ENCODE results near the gene KRTAP1-5.
A peak's percentile ranks its signal among the peaks of the same experiment; 100 is the strongest.
"Not testable (repeated sequence)": the region's sequence is repeated elsewhere in the genome, so short reads cannot be mapped to it uniquely, and the experiment has no call there.

The KRTAP1-5 gene

GRCh38 chr17:41026715-41027471 is at the start of gene KRTAP1-5:
KRTAP1-5 (minus strand) TSS chr17:41027208; CDS start chr17:41027155, 53 bp downstream.
- DNase-seq = no peak

DNA sequence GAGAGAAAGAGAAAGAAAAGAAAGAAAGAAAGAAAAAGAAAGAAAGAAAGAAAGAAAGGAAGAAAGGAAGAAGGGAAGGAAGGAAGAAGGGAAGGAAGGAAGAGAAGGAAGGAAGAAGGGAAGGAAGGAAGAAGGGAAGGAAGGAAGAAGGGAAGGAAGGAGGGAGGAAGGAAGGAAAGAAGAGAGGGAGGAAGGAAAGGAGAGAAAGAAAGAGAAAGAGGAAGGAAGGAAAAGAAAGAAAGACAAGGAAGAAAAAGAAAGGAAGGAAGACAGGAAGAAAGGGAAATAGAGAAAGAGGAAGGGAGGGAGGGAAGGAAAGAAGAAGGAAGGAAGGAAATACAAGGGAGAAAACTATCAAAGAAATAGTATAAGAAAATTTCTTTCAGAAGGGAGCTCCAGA is 49.8 kb upstream of the KRTAP1-5 start:
- no peak for DNase-seq

GRCh38 chr17:41073676-41074075 is 46.7 kb upstream of the KRTAP1-5 start:
- DNase-seq = no peak

GRCh38 chr17:41071606-41072360 is 44.8 kb upstream of the KRTAP1-5 start:
- DNase-seq = no peak

- DNase-seq = no peak
Measured at GRCh38 chr17:41069031-41069430, 42.0 kb upstream of the KRTAP1-5 start.

DNA sequence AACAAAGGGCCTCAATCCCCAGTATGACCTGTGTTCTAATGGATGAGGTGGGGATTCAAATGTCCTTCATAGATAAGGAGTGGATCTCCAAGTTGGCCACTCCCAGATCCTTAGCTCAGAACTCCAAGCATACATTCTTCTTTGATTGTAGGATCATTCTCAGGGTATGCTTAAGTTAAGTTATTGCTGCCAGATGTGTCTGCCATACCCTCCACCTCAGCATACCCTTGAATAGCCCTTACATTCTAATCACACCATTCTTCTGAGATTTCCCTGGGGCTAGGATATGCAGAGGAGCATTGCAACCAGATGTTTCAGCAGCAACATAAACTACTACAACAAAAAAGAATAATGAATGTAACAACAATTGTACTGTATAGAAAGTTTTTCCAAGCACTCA is 40.3 kb upstream of the KRTAP1-5 start:
- no peak for DNase-seq

DNA sequence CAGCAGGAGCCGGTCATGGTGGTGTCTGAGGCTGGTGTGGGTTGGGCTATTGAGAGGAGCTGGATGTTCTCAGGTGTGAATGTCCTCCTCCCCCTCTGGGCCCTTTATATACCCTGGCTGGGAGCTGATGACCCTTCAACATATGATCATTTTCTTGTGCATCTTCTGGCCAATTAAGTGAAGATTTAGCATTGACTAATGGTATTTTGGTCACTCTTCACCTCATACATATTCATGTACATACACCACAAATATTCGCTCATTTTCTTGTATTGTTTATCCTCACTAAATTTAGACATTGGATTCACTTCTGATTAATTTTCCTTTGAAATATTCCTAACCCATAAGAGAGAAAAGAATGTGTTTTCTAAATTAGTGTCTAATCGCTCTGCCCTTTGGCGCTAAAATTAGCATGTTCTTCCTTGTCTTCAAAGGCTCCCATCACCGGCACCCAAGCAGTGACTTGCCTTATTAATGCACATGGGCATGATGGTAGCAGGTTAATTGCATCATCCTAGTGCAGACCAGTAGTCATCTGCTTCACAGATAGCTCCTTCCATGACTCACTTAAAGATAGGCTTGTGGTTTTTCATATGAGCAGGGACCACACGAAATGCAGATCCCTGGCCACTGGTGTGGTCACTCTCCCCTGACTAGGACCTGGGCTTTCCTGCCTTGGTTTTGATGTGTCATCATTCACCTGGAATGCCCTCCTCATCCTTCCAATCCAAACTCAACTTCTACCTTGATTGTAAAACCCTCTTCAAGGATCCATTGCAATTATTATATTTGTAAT is 39.0 kb upstream of the KRTAP1-5 start, which contains the start of gene KRTAP2-4:
TSS of gene KRTAP2-4 (minus strand) at position 51 of the 796 bp plus-strand sequence. CDS start at position 17, 34 bp downstream.
- peak; percentile 91 for DNase-seq

GRCh38 chr17:41065016-41065689 is 38.1 kb upstream of the KRTAP1-5 start:
- not testable (repeated sequence) for DNase-seq

DNA sequence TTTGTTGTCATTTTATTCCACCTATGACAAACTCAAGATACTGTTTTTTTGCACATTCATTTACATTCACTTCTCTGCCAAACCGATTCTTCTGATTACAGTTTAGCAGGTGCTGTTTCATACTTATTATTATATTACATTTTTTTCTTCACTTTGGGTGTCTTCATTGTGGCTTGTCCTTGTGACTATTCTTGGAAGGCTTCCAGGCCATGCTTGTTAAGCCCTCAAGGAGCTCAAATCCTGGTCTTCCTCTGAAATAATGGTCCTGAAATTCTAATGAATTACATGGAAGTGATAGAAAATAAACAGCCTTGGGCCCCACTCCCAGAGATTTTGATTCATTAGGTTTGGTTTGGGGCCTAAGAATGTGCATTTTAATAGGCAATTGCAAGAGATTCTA is 37.3 kb upstream of the KRTAP1-5 start:
- no peak for DNase-seq

- DNase-seq = no peak
Measured at GRCh38 chr17:41063449-41063848, 36.4 kb upstream of the KRTAP1-5 start.

- DNase-seq = peak; percentile 93
Measured at GRCh38 chr17:41061964-41062363, 35.0 kb upstream of the KRTAP1-5 start.

GRCh38 chr17:41060052-41060604 is 33.1 kb upstream of the KRTAP1-5 start, which contains the start of gene KRTAP2-3:
KRTAP2-3 (minus strand) TSS chr17:41060114; CDS start chr17:41060050, 64 bp downstream.
- DNase-seq = peak; percentile 99

- peak; percentile 89 for DNase-seq
Measured at GRCh38 chr17:41059276-41060051, 32.5 kb upstream of the KRTAP1-5 start.

GRCh38 chr17:41058741-41059140 is 31.7 kb upstream of the KRTAP1-5 start:
- peak; percentile 50 for DNase-seq

GRCh38 chr17:41057547-41057946 is 30.5 kb upstream of the KRTAP1-5 start:
- DNase-seq = no peak

GRCh38 chr17:41055130-41055529 is 28.1 kb upstream of the KRTAP1-5 start, which contains the start of gene KRTAP2-2:
KRTAP2-2 (minus strand) TSS chr17:41055230; CDS start chr17:41055211, 19 bp downstream.
- DNase-seq = not testable (repeated sequence)

GRCh38 chr17:41054556-41054955 is 27.5 kb upstream of the KRTAP1-5 start:
- not testable (repeated sequence) for DNase-seq

DNA sequence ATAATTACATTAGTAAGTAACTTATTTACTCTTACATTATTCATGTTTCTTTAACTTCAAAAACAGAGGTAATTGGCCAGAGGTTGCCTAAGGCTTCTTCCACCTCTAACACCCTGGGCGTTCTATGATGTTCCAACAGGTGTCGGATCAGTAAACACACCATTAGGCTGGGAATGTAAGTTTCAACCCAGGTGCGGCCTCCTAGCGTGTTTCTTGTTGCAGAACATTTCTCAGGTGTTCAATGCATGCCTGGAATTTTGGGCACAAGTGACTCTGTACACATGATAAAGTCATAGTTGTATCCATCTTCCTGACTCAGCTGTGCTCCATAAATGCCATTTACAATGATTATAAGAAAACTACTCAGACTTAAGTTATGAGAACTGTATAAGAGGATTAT is 27.0 kb upstream of the KRTAP1-5 start:
- no peak for DNase-seq

DNA sequence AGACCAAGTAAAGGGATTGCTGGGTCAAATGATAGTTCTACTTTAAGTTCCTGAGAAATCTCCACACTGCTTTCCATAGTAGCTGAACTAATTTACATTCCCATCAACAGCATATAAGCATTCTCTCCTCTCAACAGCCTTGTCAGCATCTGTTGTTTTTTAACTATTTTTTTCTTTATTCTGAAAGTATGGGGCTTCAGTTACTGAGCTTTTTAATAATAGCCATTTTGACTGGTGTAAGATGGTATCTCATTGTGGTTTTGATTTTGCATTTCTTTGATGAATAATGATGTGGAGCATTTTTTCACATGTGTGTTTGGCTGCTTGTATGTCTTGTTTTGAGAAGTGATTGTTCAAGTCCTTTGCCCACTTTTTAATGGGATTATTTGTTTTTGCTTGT is 25.6 kb upstream of the KRTAP1-5 start:
- no peak for DNase-seq

GRCh38 chr17:41049110-41049509 is 22.1 kb upstream of the KRTAP1-5 start:
- DNase-seq = no peak

- no peak for DNase-seq
Measured at GRCh38 chr17:41048441-41048840, 21.4 kb upstream of the KRTAP1-5 start.
